Kidney (tissue), 14 donors: ENCODE measurements around the gene GPN2. TPM values are rescaled to one million over a fixed set of nuclear protein-coding genes. Genes with fewer than 3 reads are reported as not detected.

ENCODE experiments used
- DNase-seq, 5 donors: peaks; one replicate each; pipeline ENCODE4 v3.0.0-alpha.2; 2013 to 2020
- FAIRE-seq: peaks from 2 replicates; lab custom pipeline; 2012; peaks lifted over from hg19 to GRCh38; lab: Jason Lieb, UNC
- H3K27ac ChIP-seq, 2 donors: one replicate each; pipeline ENCODE4 v1.7.0; 2013; ENCODE audit warnings: low read depth in 2 of 2, low read length in 2 of 2, inconsistent platforms in 1 of 2
- H3K27me3 ChIP-seq: one replicate; pipeline ENCODE4 v1.7.1; 2013; ENCODE audit warnings: low read length, inconsistent platforms; ENCODE audit not compliant: control insufficient read depth, insufficient read depth
- H3K36me3 ChIP-seq, 3 donors: one replicate each; pipeline versions ENCODE4 v1.7.0 to v1.7.1; 2013; ENCODE audit warnings: low read length in 3 of 3, control low read depth in 1 of 3, inconsistent platforms in 1 of 3; ENCODE audit not compliant: insufficient read depth in 3 of 3, control insufficient read depth in 2 of 3
- H3K4me1 ChIP-seq, 3 donors: one replicate each; pipeline versions ENCODE4 v1.7.0 to v1.7.1; 2013; ENCODE audit warnings: low read length in 3 of 3, inconsistent platforms in 1 of 3, low read depth in 1 of 3; ENCODE audit not compliant: control insufficient read depth in 2 of 3, insufficient read depth in 2 of 3
- H3K4me3 ChIP-seq, 3 donors: one replicate each; pipeline versions ENCODE4 v1.7.0 to v1.8.1; 2013; ENCODE audit warnings: low read length in 3 of 3, control low read depth in 1 of 3, inconsistent platforms in 1 of 3
- H3K9ac ChIP-seq, 3 donors: one replicate each; pipeline versions ENCODE4 v1.7.0 to v1.7.1; 2013; ENCODE audit warnings: low read length in 3 of 3, control low read depth in 1 of 3, inconsistent platforms in 1 of 3
- H3K9me3 ChIP-seq, 3 donors: one replicate each; pipeline versions ENCODE4 v1.7.0 to v1.7.1; 2013; ENCODE audit warnings: low read length in 3 of 3, control low read depth in 1 of 3, inconsistent platforms in 1 of 3; ENCODE audit not compliant: control insufficient read depth in 2 of 3, insufficient read depth in 1 of 3
- CTCF ChIP-seq: IDR thresholded peaks from 3 replicates; pipeline ENCODE4 v1.5.1; 2012; ENCODE audit warnings: mild to moderate bottlenecking, moderate library complexity, borderline replicate concordance; ENCODE audit not compliant: insufficient read depth; ENCODE audit errors: extremely low read depth
- intact Hi-C: fragments of 100-400 bp; cut with DNase I; formaldehyde crosslinking; loops from one replicate; pipeline ENCODE4 v1.11.1; 2022
- polyA plus RNA-seq: library from polyadenylated mRNA; stranded (reverse); fragments of 350-450 nt; fragmentation: Illumina TruSeq; extraction: RNeasy Lipid Tissue Mini Kit (QIAGEN cat#74804); gene quantifications from one replicate; pipeline ENCODE4 v1.2.3, GENCODE V29; 2014; ENCODE audit warnings: low read depth, low replicate concordance; ENCODE audit not compliant: insufficient read depth
- total RNA-seq: library from RNA; stranded (reverse); fragmentation: NEBNext Ultra II Directional; extraction: Animal tissue kit (Norgen Biotek cat#: 25700); gene quantifications from one replicate; pipeline ENCODE4 v1.2.1, GENCODE V29; 2021
- donor health status: control.
- donor health status: control.
- donor health status: control.
- donor health status: control.
- donor health status: control.
- donor health status: DM: yes; HTN: yes; CAD: no.
- donor health status: Normal renal cell carcinoma (clear cell type).

GPN2 gene
- total and polyA plus RNA-seq, 2 donors from 2014 or later = 24.6 to 28.8 TPM

- intact Hi-C loops = no loop called here
- Histone ChIP-seq H3K4me1 (peaks cover 0 to 4% (median 0%) of the 10 kb centered on the region in 3 donors), H3K9me3 (no peaks in the 10 kb centered on the region), H3K36me3 (peaks cover 0 to 33% (median 17%) of the 10 kb centered on the region in 3 donors), H3K27me3 (no peaks in the 10 kb centered on the region), H3K4me3 (no peak overlapping the region), H3K27ac (no peak overlapping the region), H3K9ac (no peak overlapping the region)
- FAIRE-seq = no peak
- no peak for DNase-seq
- TF ChIP-seq CTCF = no peak
Observed at GRCh38 chr1:26852701-26853100, 37.4 kb downstream of the GPN2 start.

GRCh38 chr1:26851106-26851684, 38.9 kb downstream of the GPN2 start:
- intact Hi-C loops = no loop called here
- DNase-seq = no peak
- Histone ChIP-seq H3K36me3 (peaks cover 0 to 32% (median 17%) of the 10 kb centered on the region in 3 donors), H3K9me3 (no peaks in the 10 kb centered on the region), H3K27ac (no peak overlapping the region), H3K9ac (no peak overlapping the region), H3K27me3 (no peaks in the 10 kb centered on the region), H3K4me1 (peaks cover 0 to 4% (median 0%) of the 10 kb centered on the region in 3 donors), H3K4me3 (no peak overlapping the region)
- no peak for FAIRE-seq
- TF ChIP-seq CTCF = no peak

- H3K4me3 ChIP-seq = no peak overlapping the region
- intact Hi-C loops = no loop called here
- H3K9me3 ChIP-seq = no peaks in the 10 kb centered on the region
- H3K36me3 ChIP-seq = peaks cover 0 to 29% (median 17%) of the 10 kb centered on the region in 3 donors
- no peaks in the 10 kb centered on the region for H3K27me3 ChIP-seq
- H3K4me1 ChIP-seq = peaks cover 0 to 4% (median 0%) of the 10 kb centered on the region in 3 donors
- FAIRE-seq = no peak
- no peak overlapping the region for H3K27ac ChIP-seq
- peak in 1 of 5 donors; percentile 96 for DNase-seq
- peak overlapping the region in 1 of 3 donors; percentile 30 for H3K9ac ChIP-seq
- TF ChIP-seq CTCF = no peak
Observed at GRCh38 chr1:26848941-26849774, 40.9 kb downstream of the GPN2 start.
